GM12878 (cell line): ENCODE data around the gene RAB31. TPM values are rescaled to one million over a fixed set of nuclear protein-coding genes. Genes with fewer than 3 reads are reported as not detected.
A peak's percentile ranks its signal among the peaks of the same experiment; 100 is the strongest.

Source experiments
- ATAC-seq: fragments of 200-7000 bp; cut with Tn5 transposase; 3 replicates; pipeline ENCODE4 v1.9.1; 2020; ENCODE audit warnings: mild to moderate bottlenecking, moderate library complexity
- BruUV-seq: library from RNA; stranded (reverse); fragments of 400-500 nt; replicated peaks from 2 replicates; lab custom pipeline; 2021; lab: Mats Ljungman, UMichigan
- CTCF ChIA-PET: fragments of 300-600 bp; sonication (Branson Sonifier 250); formaldehyde crosslinking; extraction: SDS; loops from one replicate; lab custom pipeline; 2021; ENCODE audit warnings: inconsistent platforms; lab: Yijun Ruan, JAX
- POLR2A ChIA-PET: fragments of 350-600 bp; formaldehyde crosslinking; extraction: SDS; loops from one replicate; lab custom pipeline; 2021; ENCODE audit warnings: inconsistent platforms; lab: Charles Lee
- RAD21 ChIA-PET: fragments of 300-600 bp; sonication (Branson Sonifier 250); formaldehyde crosslinking; loops from one replicate; lab custom pipeline; 2023; ENCODE audit warnings: antibody characterized with exemption; ENCODE audit not compliant: unreplicated experiment; lab: Charles Lee
- SMC1A ChIA-PET: fragments of 300-600 bp; sonication (Branson Sonifier 250); formaldehyde crosslinking; loops from one replicate; lab custom pipeline; 2023; ENCODE audit not compliant: unreplicated experiment, uncharacterized antibody; lab: Charles Lee
- DNase-seq: peaks from one replicate; pipeline ENCODE4 v3.0.0-alpha.2; 2011; ENCODE audit warnings: low read depth, low spot score
- FAIRE-seq: peaks from 3 replicates; lab custom pipeline; 2011; peaks lifted over from hg19 to GRCh38; lab: Jason Lieb, UNC
- H2AFZ ChIP-seq: 2 replicates; pipeline ENCODE4 v1.6.0; 2011; ENCODE audit warnings: low read depth, low read length, control low read depth; ENCODE audit not compliant: control insufficient read depth
- H3K27ac ChIP-seq: 2 replicates; pipeline ENCODE4 v1.5.1; 2011; ENCODE audit warnings: control low read depth; ENCODE audit not compliant: control insufficient read depth, insufficient read depth
- H3K27me3 ChIP-seq, 2 experiments: replicated peaks in 1 of 2; 2 replicates each; pipeline versions ENCODE4 v1.6.0 to v1.6.1; 2011; ENCODE audit warnings: low read length in 1 of 2; ENCODE audit not compliant: control insufficient read depth in 2 of 2, insufficient read depth in 2 of 2
- H3K36me3 ChIP-seq, 2 experiments: 2 replicates each; pipeline ENCODE4 v1.5.1; 2011; ENCODE audit warnings: low read length in 1 of 2; ENCODE audit not compliant: control insufficient read depth in 2 of 2, insufficient read depth in 2 of 2
- H3K4me1 ChIP-seq: 2 replicates; pipeline ENCODE4 v1.6.1; 2011; ENCODE audit warnings: mild to moderate bottlenecking, low read length, moderate library complexity, mixed read lengths; ENCODE audit not compliant: control insufficient read depth, insufficient read depth
- H3K4me2 ChIP-seq: 2 replicates; pipeline ENCODE4 v1.6.0; 2011; ENCODE audit warnings: control low read depth; ENCODE audit not compliant: control insufficient read depth, insufficient read depth
- H3K4me3 ChIP-seq: fragments of 200-600 bp; sonication (generic); 2 replicates; pipeline ENCODE4 v1.5.1; 2016
- H3K79me2 ChIP-seq: 2 replicates; pipeline ENCODE4 v1.6.0; 2011; ENCODE audit warnings: low read length; ENCODE audit not compliant: control insufficient read depth, insufficient read depth
- H3K9ac ChIP-seq: 2 replicates; pipeline ENCODE4 v1.8.0; 2011; ENCODE audit warnings: low read length, control low read depth, mixed read lengths; ENCODE audit not compliant: control insufficient read depth, insufficient read depth
- H3K9me3 ChIP-seq: replicated peaks from 3 replicates; pipeline ENCODE4 v1.5.1; 2011; ENCODE audit warnings: mild to moderate bottlenecking, low read length; ENCODE audit not compliant: control insufficient read depth, insufficient read depth
- H4K20me1 ChIP-seq: 2 replicates; pipeline ENCODE4 v1.6.0; 2011; ENCODE audit not compliant: control insufficient read depth, insufficient read depth
- BCL3 ChIP-seq: IDR thresholded peaks from 2 replicates; pipeline ENCODE4 v1.6.1; 2011; ENCODE audit warnings: borderline replicate concordance, low read depth, mild to moderate bottlenecking, moderate library complexity, low read length; ENCODE audit not compliant: insufficient read depth, poor library complexity, severe bottlenecking
- CREB1 ChIP-seq: IDR thresholded peaks from 2 replicates; pipeline ENCODE4 v1.6.1; 2012; ENCODE audit warnings: low read depth, mild to moderate bottlenecking, inconsistent platforms
- EP300 ChIP-seq, 2 experiments: fragments of 150-350 bp in 1 of 2; IDR thresholded peaks; 2 replicates each; pipeline ENCODE4 v1.6.1; 2011 to 2012; ENCODE audit warnings: low read depth in 2 of 2, low read length in 2 of 2, borderline replicate concordance in 1 of 2, improper control_type of control experiment in 1 of 2, inconsistent platforms in 1 of 2; ENCODE audit not compliant: control insufficient read depth in 1 of 2
- HDAC2 ChIP-seq: fragments of 200-600 bp; sonication (generic); IDR thresholded peaks from 2 replicates; pipeline ENCODE4 v1.6.1; 2017
- JUNB ChIP-seq: IDR thresholded peaks from 2 replicates; pipeline ENCODE4 v1.6.1; 2016; ENCODE audit warnings: antibody characterized with exemption, mild to moderate bottlenecking
- KDM1A ChIP-seq: fragments of 200-600 bp; sonication (generic); IDR thresholded peaks from 2 replicates; pipeline ENCODE4 v1.6.1; 2016; ENCODE audit warnings: borderline replicate concordance
- MTA3 ChIP-seq: IDR thresholded peaks from 2 replicates; pipeline ENCODE4 v1.6.1; 2012; ENCODE audit warnings: low read length, inconsistent platforms, borderline replicate concordance
- NR2F1 ChIP-seq: fragments of 450-650 bp; conservative IDR thresholded peaks from 2 replicates; pipeline ENCODE4 v1.6.1; 2017; ENCODE audit warnings: mild to moderate bottlenecking
- PKNOX1 ChIP-seq: fragments of 450-650 bp; IDR thresholded peaks from 2 replicates; pipeline ENCODE4 v1.6.1; 2016; ENCODE audit warnings: mild to moderate bottlenecking
- POLR2AphosphoS2 ChIP-seq: IDR thresholded peaks from 2 replicates; pipeline ENCODE4 v1.6.1; 2011; ENCODE audit warnings: low read depth, mild to moderate bottlenecking, low read length, improper control_type of control experiment, moderate library complexity
- POLR2AphosphoS5 ChIP-seq: IDR thresholded peaks from 2 replicates; pipeline ENCODE4 v1.6.1; 2011; ENCODE audit warnings: mild to moderate bottlenecking, low read length, inconsistent platforms
- REST ChIP-seq: IDR thresholded peaks from 2 replicates; pipeline ENCODE4 v1.6.1; 2012; ENCODE audit warnings: mild to moderate bottlenecking, low read depth, low read length
- SIN3A ChIP-seq: IDR thresholded peaks from 2 replicates; pipeline ENCODE4 v1.6.1; 2012; ENCODE audit warnings: low read depth, low read length, improper control_type of control experiment
- WGBS: methylation state at CpG from one replicate; pipeline ENCODE4 v1.1.6; 2016; ENCODE audit warnings: low lambda C conversion rate; ENCODE audit not compliant: insufficient replicate concordance, insufficient coverage; ENCODE audit errors: missing lambda C conversion rate; 5-methylcytosine and 5-hydroxymethylcytosine counted together
- in situ Hi-C: fragments of 300-500 bp; cut with MboI; formaldehyde crosslinking; loops from 9 replicates; pipeline ENCODE4 v1.14.3; 2018; ENCODE audit warnings: mixed read lengths
- intact Hi-C: fragments of 100-400 bp; cut with micrococcal nuclease; formaldehyde crosslinking; loops from one replicate; pipeline ENCODE4 v1.14.2; 2022; ENCODE audit not compliant: unreplicated experiment
- polyA plus RNA-seq, 11 experiments: library from polyadenylated mRNA; depleted of rRNA in 4 of 11; unstranded in 6 of 11; stranded (reverse) in 5 of 11; fragments of >200 nt; fragmentation: Nextera tagmentation in 4 of 11; fragmentation: Illumina TruSeq in 1 of 11; extraction: Ambion mirVana in 4 of 11; extraction: Trizol in 1 of 11; gene quantifications; 1 replicate in 1 of 11; 2 replicates in 10 of 11; pipeline versions ENCODE4 v1.2.1 to v1.2.3, GENCODE V29; 2011 to 2016; ENCODE audit warnings: inconsistent platforms in 2 of 11, missing spikeins in 2 of 11, low read depth in 1 of 11
- total RNA-seq, 4 experiments: library from RNA; depleted of rRNA in 3 of 4; stranded (reverse); fragments of >200 nt in 3 of 4; fragmentation: Illumina TruSeq in 1 of 4; extraction: Trizol in 1 of 4; gene quantifications; 2 replicates each; pipeline versions ENCODE4 v1.2.1 to v1.2.3, GENCODE V29; 2013 to 2021

Gene RAB31
- total and polyA plus RNA-seq, 10 of the 15 experiments (the other 5 are each of a cell fraction or from before 2014, with no cell fraction given): 0.80 to 23.3 (median 12.2) TPM

- TF ChIP-seq POLR2AphosphoS2 (no peak), PKNOX1 (0 out of 2 replicates have a peak, but pooled peaks have one; percentile 27), EP300 (IDR thresholded peaks at IDR 0.05; ENCODE audit: borderline replicate concordance in 1 of 2, control insufficient read depth in 1 of 2, low read depth in 2 of 2, low read length in 2 of 2) (peak in 1 of 2 experiments; percentile 20; a peak in 1 of 4 replicates), KDM1A (no peak), JUNB (peak; percentile 69), CREB1 (0 out of 2 replicates have a peak, but pooled peaks have one; percentile 17)
These were observed 3.4 kb downstream of the RAB31 start (continued) for GRCh38 chr18:9711361-9712129.

- Histone ChIP-seq H3K9ac (peak overlapping the region; percentile 39), H3K27me3 (peaks cover 0 to 8% of the 10 kb centered on the region in 2 experiments; a peak in 3 of 4 replicates), H2AFZ (no peak overlapping the region), H3K36me3 (no peaks in the 10 kb centered on the region), H3K9me3 (no peaks in the 10 kb centered on the region; the same call in 2 of the 3 replicates), H3K4me3 (peak overlapping the region; percentile 33; the same call in 1 of the 2 replicates), H3K4me1 (peaks cover 36% of the 10 kb centered on the region), H4K20me1 (no peaks in the 10 kb centered on the region), H3K27ac (peak overlapping the region; percentile 41), H3K79me2 (peaks cover 5% of the 10 kb centered on the region), H3K4me2 (peak overlapping the region; percentile 85)
- ChIA-PET CTCF (no interaction called here), RAD21 (no interaction called here), POLR2A (no interaction called here), SMC1A (interaction anchor here (0.7 kb wide), 1 partner anchor 155 kb away, joined by 3 read pairs; no protein-coding TSS in a partner anchor)
- DNase-seq (no peak), FAIRE-seq (no peak), ATAC-seq (no peak)
- no TSS peak for BruUV-seq
- whole genome bisulfite sequencing: 49% methylated on average over 5 of the region's 5 CpGs
- in situ Hi-C loops: no loop called here
- intact Hi-C loops: no loop called here
- TF ChIP-seq SIN3A: no peak
- no peak for TF ChIP-seq HDAC2
- no peak for TF ChIP-seq BCL3
- TF ChIP-seq POLR2AphosphoS5: no peak
- no peak for TF ChIP-seq REST
- TF ChIP-seq NR2F1: no peak
- no peak for TF ChIP-seq PKNOX1
- no peak for TF ChIP-seq MTA3
These were observed 4.1 kb downstream of the RAB31 start for GRCh38 chr18:9712130-9712577.
